Cardiac muscle cell (in vitro differentiated cells and primary cell): ENCODE measurements around the gene TSPOAP1. TPM values are rescaled to one million over a fixed set of nuclear protein-coding genes. Genes with fewer than 3 reads are reported as not detected.

Source experiments
- DNase-seq, 2 donors: peaks; one replicate each; pipeline versions ENCODE4 v3.0.0 to v3.0.0-alpha.2; 2010 to 2017; ENCODE audit warnings: low read depth in 1 of 2, low spot score in 1 of 2
- H3K27ac ChIP-seq: fragments of 200-600 bp; sonication (generic); 2 replicates; pipeline ENCODE4 v1.5.1; 2016
- H3K27me3 ChIP-seq: fragments of 200-600 bp; sonication (generic); 2 replicates; pipeline ENCODE4 v1.6.0; 2016; ENCODE audit warnings: control low read depth
- H3K36me3 ChIP-seq: fragments of 200-600 bp; sonication (generic); 2 replicates; pipeline ENCODE4 v1.5.1; 2016; ENCODE audit warnings: control low read depth
- H3K4me1 ChIP-seq: fragments of 200-600 bp; sonication (generic); 2 replicates; pipeline ENCODE4 v1.8.1; 2017; ENCODE audit warnings: low read depth, mild to moderate bottlenecking, mixed run types
- H3K4me3 ChIP-seq: fragments of 200-600 bp; sonication (generic); 2 replicates; pipeline ENCODE4 v1.5.1; 2016; ENCODE audit warnings: mild to moderate bottlenecking
- H3K9me3 ChIP-seq: fragments of 200-600 bp; sonication (generic); 2 replicates; pipeline ENCODE4 v1.5.1; 2017; ENCODE audit warnings: low read depth, mild to moderate bottlenecking, control low read depth
- polyA plus RNA-seq: library from polyadenylated mRNA; unstranded; fragments of >200 nt; fragmentation: Nextera tagmentation; extraction: Ambion mirVana; gene quantifications from 2 replicates; pipeline ENCODE4 v1.2.1, GENCODE V29; 2016
- total RNA-seq: library from RNA; depleted of rRNA; stranded (reverse); fragments of >200 nt; gene quantifications from 2 replicates; pipeline ENCODE4 v1.2.3, GENCODE V29; 2016
- TF ChIP-seq, protein P1 (sequence below): IDR thresholded peaks from 2 replicates; pipeline ENCODE4 v1.5.1; 2012; ENCODE audit warnings: low read depth, mild to moderate bottlenecking, low read length

The TSPOAP1 gene
- total and polyA plus RNA-seq, 2 experiments from 2014 or later: 77.5 to 92.1 TPM

DNA sequence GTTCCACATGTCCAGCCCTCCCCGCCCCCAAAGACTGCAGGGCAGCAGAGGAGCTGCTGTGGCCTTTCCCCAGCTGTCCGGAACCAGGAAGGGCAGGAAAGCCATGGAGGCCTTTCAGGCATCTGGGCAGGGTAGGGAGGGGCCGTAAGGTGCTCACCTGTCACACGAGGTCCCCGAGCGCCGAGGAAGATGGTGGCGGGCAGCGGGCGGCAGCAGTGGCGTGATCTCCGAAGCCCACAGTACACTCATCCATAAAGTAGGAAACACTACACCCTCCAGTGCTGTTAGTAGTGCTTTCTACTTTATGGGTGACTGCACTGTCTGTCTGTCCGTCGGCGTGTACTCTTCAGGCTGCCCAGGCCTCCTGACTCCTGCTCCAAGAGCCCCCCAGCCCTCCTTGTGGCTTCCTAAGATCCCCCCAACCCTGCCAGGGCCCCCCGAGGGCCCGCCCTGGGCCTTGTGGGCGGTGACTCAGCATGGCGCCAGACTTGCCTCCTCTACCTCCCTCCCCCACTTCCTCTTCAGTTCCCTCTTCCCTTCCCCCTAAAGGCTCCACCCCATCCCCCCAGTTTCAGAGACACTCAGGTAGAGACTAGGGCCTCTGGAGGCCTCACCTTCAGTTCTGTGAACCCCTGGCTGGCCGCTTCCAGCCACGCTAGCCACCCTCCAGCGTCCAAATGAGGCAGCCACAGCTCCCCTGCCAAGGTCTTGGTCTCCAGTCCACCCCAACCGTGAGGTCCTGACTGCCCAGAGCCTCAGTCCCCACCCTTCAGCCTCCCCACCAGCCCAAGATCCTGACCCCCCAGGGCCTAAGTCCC, 2.6 kb upstream of the TSPOAP1 start:
- Histone ChIP-seq H3K4me3 (no peak overlapping the region), H3K27ac (no peak overlapping the region), H3K27me3 (no peaks in the 10 kb centered on the region)

DNA sequence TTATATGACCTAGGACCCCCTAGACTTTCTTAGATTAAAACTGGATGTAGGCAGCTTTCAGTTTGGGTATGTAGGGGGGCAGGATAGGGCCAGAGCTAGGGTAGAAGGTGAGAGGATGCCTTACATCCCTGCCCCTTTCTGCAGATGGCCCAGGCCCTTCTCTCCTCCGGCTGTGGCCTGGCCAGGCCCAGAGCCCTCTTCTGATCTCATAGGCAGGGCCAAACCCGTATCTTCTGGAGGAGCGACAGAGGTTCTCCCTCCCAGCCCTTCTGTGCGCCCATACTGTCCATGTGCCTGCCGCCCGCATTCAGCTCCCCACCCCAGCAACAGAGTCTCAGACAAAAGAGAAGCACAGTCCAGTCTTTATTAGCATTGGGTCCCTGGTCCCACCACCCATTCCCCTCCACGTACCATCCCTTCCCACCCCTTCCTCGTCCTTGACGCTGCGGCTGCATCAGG, 2.0 kb upstream of the TSPOAP1 start:
- Histone ChIP-seq H3K9me3 (no peaks in the 10 kb centered on the region), H3K4me1 (no peaks in the 10 kb centered on the region), H3K27ac (no peak overlapping the region), H3K27me3 (no peaks in the 10 kb centered on the region), H3K36me3 (no peaks in the 10 kb centered on the region), H3K4me3 (no peak overlapping the region)
- TF ChIP-seq, protein P1, sequence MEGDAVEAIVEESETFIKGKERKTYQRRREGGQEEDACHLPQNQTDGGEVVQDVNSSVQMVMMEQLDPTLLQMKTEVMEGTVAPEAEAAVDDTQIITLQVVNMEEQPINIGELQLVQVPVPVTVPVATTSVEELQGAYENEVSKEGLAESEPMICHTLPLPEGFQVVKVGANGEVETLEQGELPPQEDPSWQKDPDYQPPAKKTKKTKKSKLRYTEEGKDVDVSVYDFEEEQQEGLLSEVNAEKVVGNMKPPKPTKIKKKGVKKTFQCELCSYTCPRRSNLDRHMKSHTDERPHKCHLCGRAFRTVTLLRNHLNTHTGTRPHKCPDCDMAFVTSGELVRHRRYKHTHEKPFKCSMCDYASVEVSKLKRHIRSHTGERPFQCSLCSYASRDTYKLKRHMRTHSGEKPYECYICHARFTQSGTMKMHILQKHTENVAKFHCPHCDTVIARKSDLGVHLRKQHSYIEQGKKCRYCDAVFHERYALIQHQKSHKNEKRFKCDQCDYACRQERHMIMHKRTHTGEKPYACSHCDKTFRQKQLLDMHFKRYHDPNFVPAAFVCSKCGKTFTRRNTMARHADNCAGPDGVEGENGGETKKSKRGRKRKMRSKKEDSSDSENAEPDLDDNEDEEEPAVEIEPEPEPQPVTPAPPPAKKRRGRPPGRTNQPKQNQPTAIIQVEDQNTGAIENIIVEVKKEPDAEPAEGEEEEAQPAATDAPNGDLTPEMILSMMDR: no peak
- no peak for DNase-seq

More for the DNA sequence above, 2.6 kb upstream of the TSPOAP1 start:
- Histone ChIP-seq H3K4me1 (peaks cover under 1% of the 10 kb centered on the region), H3K36me3 (no peaks in the 10 kb centered on the region), H3K9me3 (no peaks in the 10 kb centered on the region)
- TF ChIP-seq, protein P1: no peak
- DNase-seq: no peak

DNA sequence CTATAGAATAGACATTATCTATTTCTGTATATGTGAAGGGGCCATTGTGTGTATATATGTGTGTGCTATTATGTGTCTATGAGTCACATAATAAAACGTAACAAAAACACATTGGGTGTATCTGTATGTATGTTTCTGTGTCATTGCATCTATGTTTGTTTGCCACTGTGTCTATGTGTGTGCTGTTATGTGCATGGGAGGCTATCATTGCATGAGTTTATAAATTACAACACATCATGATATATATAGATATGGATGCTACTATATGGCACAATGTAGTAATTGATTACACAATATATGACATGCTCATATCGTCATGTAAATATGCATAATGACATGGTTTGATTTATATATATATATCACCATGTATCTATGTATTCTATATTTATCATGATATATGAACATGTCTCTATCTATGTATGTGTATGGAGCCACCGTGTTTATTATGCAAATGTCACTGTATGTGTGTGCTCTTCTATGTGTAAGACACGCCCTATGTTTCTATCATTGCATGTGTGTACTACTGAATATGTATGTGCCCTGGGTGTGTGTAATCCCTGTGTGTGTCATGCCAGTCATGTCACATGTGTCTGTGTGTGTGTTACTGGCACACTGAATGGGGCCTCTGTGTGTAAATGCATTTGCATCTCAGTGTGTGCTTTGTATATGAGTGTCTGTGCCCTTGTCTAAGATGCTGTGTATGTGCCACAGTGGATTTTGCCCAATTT, 1.4 kb upstream of the TSPOAP1 start:
- Histone ChIP-seq H3K27ac (no peak overlapping the region), H3K4me3 (no peak overlapping the region), H3K36me3 (no peaks in the 10 kb centered on the region), H3K9me3 (no peaks in the 10 kb centered on the region), H3K4me1 (no peaks in the 10 kb centered on the region), H3K27me3 (no peaks in the 10 kb centered on the region)
- TF ChIP-seq, protein P1: no peak
- no peak for DNase-seq

DNA sequence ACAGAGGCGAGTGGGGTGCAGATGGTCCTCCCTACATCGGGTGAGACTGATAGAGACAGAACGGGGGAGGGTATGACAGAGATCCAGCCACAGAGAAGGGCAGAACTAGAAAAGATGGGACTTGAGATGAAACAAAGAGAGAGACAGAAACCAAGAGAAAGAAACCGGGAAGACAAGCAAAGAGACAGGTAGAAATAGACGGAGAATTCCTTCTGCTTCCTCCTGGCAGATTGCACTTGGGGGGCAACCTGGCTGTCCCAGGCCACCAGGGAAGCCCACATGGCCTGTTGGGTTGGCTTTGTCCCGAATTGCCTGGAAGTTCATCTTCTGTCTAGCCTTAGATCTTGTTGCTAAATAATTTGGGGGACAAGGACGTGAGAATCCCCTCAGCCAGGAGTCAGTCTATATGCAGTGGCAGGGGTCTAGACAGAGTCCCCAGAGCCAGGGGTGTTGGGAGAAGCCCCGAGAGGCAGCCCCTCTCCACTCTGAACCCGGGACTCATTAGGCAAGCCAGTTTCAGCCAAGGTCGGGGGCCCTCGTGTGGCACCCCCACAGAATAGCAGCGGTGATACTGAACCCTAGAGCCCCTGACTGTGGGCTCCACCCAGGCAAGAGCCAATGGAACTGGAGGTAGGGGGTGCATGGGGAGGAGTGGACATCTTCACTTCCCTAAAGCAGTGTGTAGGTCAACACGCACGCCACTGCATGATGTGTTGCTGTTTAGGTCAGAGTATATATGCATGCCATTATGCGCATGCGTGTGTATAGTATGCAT, 627 bp upstream of the TSPOAP1 start:
- Histone ChIP-seq H3K4me3 (no peak overlapping the region), H3K36me3 (no peaks in the 10 kb centered on the region), H3K27me3 (no peaks in the 10 kb centered on the region), H3K27ac (no peak overlapping the region), H3K4me1 (no peaks in the 10 kb centered on the region), H3K9me3 (no peaks in the 10 kb centered on the region)
- TF ChIP-seq, protein P1: peak; percentile 36
- DNase-seq: peak in 1 of 2 donors; percentile 25
